HK-2 (cell line): ENCODE data around the gene PLCB4.

Experiments used
- DNase-seq: peaks from one replicate; pipeline ENCODE4 v3.0.0-alpha.2; 2018; ENCODE audit not compliant: unreplicated experiment

The PLCB4 gene

DNA sequence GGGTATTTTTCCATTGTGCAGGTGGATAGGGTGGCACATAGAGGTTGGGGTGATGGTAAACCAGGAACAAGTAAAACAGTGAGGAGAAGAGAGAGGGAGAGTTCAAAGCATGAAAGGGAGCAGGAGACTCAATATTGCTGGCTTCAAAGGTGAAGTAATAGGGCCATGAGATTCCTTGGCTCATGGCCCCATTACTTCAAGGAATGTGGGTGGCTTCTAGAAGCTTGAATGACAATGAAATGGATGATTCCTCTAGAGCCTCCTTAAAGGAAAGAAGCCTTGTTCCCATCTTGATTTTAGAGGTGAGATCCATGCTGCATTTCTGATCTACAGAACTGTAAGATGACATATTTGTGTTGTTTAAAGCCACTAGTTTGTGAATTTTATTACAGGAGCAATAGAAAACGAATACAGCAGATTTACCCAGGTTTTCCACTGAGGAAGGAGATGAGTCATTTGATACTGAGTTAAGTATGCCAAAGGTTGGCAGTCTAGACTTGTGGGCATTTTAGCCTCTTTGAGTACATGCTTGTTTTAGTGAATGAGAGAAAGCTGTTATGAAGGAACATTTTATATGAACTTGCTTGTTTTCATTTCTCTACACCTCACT, 110.4 kb downstream of the PLCB4 start:
- no peak for DNase-seq

DNA sequence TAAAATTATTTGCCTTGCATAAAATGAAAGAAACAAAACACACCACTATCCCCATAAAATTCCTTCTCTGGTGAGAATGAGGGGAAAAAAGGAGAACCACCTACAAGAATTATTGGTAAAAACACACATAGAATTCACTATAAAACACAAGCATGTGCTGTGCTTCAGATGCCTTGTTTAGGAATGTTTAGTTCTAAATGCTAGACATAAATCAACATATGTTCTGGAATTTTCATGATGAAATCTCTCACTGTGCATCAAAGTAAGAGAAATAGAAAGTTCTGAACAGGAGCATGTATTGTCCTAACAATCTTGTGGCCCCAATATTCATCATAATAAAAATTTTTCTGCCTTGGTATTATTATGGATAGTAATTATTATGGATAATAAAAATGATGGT, 111.0 kb downstream of the PLCB4 start:
- no peak for DNase-seq

- DNase-seq: no peak
Observed at GRCh38 chr20:9180481-9181257, 111.8 kb downstream of the PLCB4 start.

DNA sequence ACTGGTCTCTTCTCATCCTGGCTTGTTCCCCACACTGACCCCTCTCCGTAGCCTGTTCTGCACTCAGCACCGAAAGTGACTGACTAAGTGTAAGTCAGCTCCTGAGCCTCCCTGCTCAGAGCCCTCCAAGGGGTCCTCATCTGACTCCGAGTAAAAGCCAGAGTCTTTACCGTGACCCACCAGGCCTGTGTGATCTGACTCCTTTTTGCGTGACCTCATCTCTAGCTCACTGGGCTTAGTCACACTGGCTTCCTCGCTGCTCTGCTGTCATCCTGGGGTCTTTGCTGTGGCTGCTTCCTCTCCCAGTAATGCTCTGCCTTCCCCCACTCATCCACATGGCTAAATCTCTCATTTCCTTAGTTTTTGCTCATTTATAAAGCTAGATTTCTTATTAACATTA, 116.6 kb downstream of the PLCB4 start:
- DNase-seq: peak; percentile 53

DNA sequence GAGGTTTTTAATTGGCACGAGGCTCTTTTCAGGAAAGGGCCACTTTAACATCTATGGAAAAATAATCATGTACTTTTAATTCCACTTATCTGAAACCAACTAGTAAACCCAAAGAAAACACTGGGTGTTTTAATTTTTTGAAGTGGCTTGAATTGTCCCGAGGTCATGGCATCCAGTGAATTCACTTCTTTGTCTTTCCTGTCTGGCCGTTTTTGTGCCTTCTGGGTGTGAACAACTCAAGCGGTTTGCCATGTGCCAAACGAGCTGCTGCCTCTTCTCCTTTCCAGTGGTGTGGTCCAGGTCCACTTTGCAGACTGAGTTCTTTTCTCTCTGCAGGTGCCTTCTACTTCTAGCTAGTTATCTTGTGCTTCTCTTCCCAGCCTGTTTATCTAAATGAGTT, 117.5 kb downstream of the PLCB4 start:
- no peak for DNase-seq

- DNase-seq: no peak
Observed at GRCh38 chr20:9195031-9195430, 126.1 kb downstream of the PLCB4 start.

DNA sequence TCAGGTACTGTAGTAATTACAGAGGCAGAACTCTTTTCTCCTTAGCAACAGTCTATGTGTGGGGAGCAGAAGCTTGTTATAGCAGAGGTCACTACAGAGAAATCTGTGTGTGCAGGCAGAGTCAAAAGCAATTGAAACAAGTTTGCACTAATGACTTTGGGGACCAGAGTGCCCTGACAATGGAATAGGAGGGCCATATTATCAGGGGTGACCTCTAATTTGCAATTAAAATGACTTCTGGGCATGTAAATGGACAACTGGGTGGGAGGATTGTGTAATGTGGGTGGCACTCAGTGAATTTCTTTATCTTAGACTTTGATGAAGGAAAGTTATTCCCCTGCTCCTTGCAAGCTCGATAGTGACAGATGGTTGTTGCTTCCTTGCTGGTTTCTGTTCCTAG, 127.2 kb downstream of the PLCB4 start:
- no peak for DNase-seq

DNA sequence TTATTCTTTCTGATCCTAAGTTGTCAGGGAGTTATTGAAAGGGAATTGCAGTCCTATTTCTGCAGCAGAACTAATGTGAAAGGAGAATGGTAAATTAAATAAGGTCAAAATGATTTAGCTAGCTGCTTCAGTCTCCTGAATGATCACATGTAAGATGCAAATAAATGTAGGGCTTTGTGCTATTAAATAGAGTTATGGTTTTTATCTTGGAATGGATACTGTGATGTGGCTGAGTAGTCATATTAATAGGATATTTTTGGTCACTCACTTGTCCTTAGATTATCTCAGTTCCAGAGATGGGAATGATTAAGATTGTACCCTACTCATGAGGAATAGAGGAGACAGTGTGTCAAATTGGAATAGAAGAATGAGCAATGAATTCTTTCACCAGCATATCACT, 129.6 kb downstream of the PLCB4 start:
- DNase-seq: no peak

GRCh38 chr20:9200196-9200595, 131.3 kb downstream of the PLCB4 start:
- DNase-seq: no peak

- peak; percentile 70 for DNase-seq
Observed at GRCh38 chr20:9200620-9201019, 131.7 kb downstream of the PLCB4 start.

DNA sequence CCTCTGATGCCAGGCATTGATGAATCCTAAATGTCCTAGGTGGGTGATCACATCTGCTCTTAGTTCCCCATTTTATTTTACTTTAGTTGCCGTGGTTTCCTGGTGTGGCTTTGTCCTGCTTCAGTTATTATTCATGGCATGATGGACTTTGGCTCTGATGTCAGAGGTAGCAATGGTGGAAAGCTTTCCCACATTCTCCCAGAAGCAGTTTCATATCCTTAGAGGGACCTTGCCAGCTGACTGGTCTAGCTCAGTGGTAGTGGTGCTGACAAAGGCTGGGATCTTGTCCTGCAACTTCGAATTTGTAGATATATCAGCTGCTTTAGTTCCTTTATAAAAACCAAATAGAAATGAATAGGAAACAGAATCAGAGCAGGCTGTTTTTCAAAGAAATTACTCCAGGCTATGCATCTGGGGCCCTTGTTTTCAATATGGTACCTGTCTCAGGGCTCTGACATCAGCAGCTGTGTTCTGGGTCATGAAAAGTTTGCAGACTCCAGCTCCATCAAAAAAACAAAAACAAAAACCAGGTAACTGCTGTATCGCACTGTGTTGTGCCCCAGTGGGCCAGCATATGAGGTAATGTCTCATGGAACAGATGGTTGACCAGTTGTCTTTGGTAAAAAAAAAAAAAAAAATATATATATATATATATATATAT, 133.7 kb downstream of the PLCB4 start:
- DNase-seq: no peak

DNA sequence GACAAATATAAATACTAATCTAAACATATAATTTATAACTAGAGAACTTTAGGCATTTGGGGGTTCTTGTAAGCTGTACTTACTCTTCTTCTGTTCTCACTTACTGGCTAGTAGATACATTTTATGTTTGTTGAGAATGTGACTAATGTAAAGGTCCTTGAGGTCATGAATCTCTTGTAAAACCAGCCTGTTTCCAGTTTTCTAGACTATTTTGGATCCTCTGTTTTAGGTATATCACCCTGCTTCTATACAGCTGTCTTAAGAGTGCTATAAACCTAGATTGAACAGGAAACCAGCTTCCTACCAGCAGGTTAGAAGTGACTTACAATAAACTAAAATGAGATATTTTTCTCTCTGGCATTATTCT, 134.2 kb downstream of the PLCB4 start:
- no peak for DNase-seq

GRCh38 chr20:9204979-9205378, 136.1 kb downstream of the PLCB4 start:
- no peak for DNase-seq

DNA sequence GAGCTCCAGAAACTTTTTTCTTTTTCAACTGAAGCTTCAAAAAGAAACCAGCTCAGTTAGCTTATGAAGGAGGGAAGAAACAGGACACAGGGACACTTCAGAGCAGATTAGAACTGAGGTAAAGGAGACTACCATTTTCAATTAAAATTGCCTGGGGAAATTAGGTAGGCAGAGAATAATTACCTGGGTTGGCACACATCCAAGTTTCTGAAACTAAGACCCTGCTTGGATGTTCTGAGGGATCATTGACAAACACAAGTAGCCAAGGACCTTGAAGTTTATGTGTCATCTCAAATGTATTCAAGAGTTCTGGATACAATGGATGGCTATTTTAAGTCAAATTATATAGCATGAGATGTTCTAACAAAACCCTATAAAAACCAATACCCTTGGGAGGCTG, 137.6 kb downstream of the PLCB4 start:
- no peak for DNase-seq

DNA sequence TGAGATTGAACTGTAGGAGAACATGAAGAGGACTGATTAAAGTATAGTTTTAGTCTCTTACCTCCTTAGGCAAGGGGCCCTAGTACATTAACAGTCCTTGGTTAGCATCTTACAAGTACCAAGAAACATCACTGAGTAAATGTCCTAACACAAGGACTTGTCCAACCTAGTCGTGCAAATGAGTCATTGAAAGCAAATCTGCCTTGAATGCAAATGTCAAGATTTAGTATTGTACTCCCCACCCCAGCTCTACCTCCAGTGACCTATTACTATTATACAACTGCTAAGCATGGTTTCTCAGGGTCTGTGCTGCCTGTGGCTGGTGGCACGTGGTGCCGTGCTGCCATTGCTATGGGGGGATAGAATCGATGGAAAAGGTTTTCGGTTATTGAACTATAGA, 138.4 kb downstream of the PLCB4 start:
- DNase-seq: no peak

- DNase-seq: no peak
Observed at GRCh38 chr20:9210356-9210755, 141.5 kb downstream of the PLCB4 start.

DNA sequence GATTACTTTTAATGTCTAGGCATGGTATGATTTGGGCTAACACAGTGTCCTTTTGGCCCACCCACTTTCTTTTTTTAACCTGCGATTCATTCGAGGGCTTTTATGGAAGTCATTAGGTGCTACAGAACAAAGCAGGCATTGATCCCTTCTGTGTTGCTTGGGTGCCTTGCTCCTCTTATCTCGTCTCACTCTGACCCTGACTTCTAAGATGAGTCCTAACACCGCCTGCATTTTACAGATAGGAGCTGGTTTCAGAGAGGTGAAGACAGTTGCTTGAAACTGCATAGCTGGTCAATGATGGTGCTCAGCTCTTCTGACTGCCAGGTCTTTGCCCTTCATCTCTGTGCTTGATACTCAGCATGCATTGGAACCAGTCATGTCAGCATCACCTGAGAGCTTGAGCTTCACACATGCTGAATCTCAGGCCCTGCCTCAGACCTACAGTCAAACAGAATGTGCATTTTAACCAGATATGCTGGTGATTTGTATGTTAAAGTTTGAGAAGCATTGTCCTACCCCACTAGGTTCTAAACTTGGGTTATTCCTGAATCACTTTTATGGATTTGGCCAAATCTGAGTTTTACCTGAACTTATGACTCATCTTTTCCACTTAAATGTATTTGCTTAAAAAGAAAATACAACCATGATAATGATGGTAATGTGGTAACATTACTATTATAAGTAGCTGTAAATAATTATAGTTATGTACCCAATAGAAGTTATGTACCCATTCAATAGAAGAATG, 142.3 kb downstream of the PLCB4 start:
- DNase-seq: no peak

- DNase-seq: no peak
Observed at GRCh38 chr20:9212735-9213134, 143.8 kb downstream of the PLCB4 start.

GRCh38 chr20:9214685-9215084, 145.8 kb downstream of the PLCB4 start:
- DNase-seq: no peak

DNA sequence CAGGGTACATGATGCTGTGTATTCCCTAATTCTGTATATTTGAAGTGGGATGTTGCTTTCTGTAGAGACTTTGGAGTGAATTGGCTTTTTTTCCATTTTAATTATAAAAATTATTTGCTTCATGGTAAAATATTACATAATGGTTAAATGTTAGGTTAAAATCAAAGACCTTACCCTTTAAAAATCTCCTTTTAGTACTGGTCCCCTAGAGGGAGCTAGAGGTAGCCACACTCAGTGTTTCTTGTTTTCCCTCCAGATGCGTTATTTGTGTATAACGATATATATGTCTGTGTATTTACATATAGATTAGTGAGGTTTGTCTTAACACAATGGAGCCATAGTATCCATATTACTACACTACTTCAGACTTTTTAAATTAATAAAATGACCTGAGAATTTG, 146.7 kb downstream of the PLCB4 start:
- DNase-seq: no peak

- DNase-seq: no peak
Observed at GRCh38 chr20:9218531-9218961, 149.7 kb downstream of the PLCB4 start.

DNA sequence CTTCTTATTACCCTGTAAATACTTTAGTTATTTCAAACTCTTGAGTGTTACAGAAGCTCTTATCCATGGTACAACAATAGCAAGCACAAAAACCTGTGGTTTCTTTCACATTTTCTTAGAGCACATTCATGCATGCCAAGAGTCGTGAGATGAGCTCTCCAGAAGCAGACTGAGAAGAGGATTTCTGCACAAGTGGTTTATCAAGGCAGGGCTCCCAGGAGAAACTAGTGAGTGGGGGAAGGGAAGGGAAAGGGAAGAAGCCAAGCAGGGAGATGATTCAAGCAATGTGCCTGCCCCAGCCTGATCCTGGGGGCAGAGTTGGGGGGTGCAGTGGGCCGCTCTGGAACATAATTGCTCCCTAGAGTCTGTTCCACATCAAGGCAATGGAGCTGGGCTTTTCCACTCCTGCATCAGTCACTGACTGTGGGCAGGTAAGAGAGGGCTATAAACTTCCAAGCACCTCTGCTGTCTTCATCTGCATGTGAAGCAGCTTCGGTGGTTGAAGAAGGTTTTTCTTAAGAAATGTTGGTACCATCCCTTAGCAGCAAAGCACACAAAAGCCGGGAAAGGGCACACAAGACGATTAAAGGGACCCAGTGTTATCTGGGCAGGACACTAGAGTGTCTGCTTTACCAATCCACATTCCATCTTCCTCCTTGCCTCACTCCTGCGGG, 152.1 kb downstream of the PLCB4 start:
- DNase-seq: peak; percentile 46
